ENCODE results near the gene RPL7A. TPM values are rescaled to one million over a fixed set of nuclear protein-coding genes. Genes with fewer than 3 reads are reported as not detected.

RPL7A gene
- total RNA-seq, 1 experiment from 2014 or later = 2,895 TPM

DNA sequence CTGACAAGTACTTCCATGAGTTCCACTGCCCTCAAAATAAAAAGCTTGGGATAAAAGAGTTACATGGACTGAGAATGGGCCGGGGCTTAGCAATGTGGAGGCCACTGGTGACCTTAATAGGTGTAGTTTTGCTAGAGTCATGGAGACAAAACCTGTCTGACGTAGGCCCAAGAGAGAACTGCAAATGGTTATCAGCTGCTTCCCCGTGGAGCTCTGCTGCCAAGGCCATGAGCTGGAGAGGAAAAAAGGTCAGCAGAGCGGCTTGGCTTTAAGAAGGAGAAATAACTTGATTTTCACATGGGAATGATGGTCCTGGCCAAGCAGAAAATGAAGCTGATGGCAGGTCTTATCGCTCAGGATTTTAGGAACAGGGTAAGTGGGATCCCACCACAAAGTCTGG is 8.4 kb upstream of the RPL7A start:
- Mint-ChIP-seq H3K4me1 (peaks cover 5 to 15% of the 10 kb centered on the region in 2 experiments; a peak in 3 of 4 replicates), H3K36me3 (ENCODE audit: insufficient read depth in 1 of 3, low read depth in 3 of 3) (peaks cover 42 to 80% (median 67%) of the 10 kb centered on the region in 3 experiments), H3K27me3 (ENCODE audit: low read depth) (no peaks in the 10 kb centered on the region; the same call in 1 of the 2 replicates), H3K4me3 (no peak overlapping the region), H3K9me3 (peaks cover 0 to 3% of the 10 kb centered on the region in 2 experiments; a peak in 1 of 5 replicates), H3K27ac (no peak overlapping the region)
- Histone ChIP-seq H2BK15ac (ENCODE audit: low read depth, low read length) (no peak overlapping the region), H3K18ac (ENCODE audit: insufficient read length, low read depth, low read length) (no peak overlapping the region), H2BK12ac (ENCODE audit: insufficient read length, low read depth, low read length) (no peak overlapping the region), H3K23me2 (ENCODE audit: insufficient read length, low read depth, low read length, poor library complexity, severe bottlenecking) (peaks cover 3% of the 10 kb centered on the region), H4K20me1 (ENCODE audit: control insufficient read depth, insufficient read depth, insufficient read length) (no peaks in the 10 kb centered on the region), H4K91ac (ENCODE audit: insufficient read length, low read depth, low read length) (no peak overlapping the region), H2BK5ac (ENCODE audit: insufficient read length, low read length) (no peak overlapping the region), H3K56ac (ENCODE audit: insufficient read length, low read depth, low read length) (no peak overlapping the region), H4K8ac (replicated peaks; ENCODE audit: insufficient read length, low read depth, low read length) (no peak overlapping the region), H2BK20ac (ENCODE audit: low read depth, low read length, poor library complexity, severe bottlenecking) (no peak overlapping the region), H3K27ac (ENCODE audit: insufficient read length, low read depth, low read length) (no peak overlapping the region), H3K79me1 (ENCODE audit: insufficient read depth, low read depth, low read length, poor library complexity, severe bottlenecking) (no peaks in the 10 kb centered on the region), H3K79me2 (ENCODE audit: insufficient read depth, low read length) (peaks cover 3% of the 10 kb centered on the region; the same call in 1 of the 2 replicates), H3K14ac (ENCODE audit: insufficient read depth, low read length) (no peak overlapping the region), H4K5ac (ENCODE audit: insufficient read length, low read depth, low read length) (no peak overlapping the region), H2AK5ac (ENCODE audit: insufficient read length, low read length) (no peak overlapping the region), H3K4me1 (ENCODE audit: insufficient read depth, low read length) (no peaks in the 10 kb centered on the region), H3K4me2 (ENCODE audit: insufficient read depth, insufficient read length, low read length) (no peak overlapping the region), H3K9me3 (ENCODE audit: control insufficient read depth, low read depth, low read length) (no peaks in the 10 kb centered on the region), H3K4ac (ENCODE audit: low read depth, low read length) (no peak overlapping the region), H2AFZ (ENCODE audit: low read length) (no peak overlapping the region), H2BK120ac (ENCODE audit: low read depth, low read length, poor library complexity, severe bottlenecking) (no peak overlapping the region), H3K23ac (ENCODE audit: insufficient read length, low read depth, low read length) (no peak overlapping the region), H3K27me3 (ENCODE audit: insufficient read depth, low read length) (no peaks in the 10 kb centered on the region), H3K9ac (ENCODE audit: extremely low read depth, insufficient read length, low read length) (no peak overlapping the region), H3T11ph (ENCODE audit: low read length) (no peak overlapping the region)
- TF ChIP-seq, protein P1, sequence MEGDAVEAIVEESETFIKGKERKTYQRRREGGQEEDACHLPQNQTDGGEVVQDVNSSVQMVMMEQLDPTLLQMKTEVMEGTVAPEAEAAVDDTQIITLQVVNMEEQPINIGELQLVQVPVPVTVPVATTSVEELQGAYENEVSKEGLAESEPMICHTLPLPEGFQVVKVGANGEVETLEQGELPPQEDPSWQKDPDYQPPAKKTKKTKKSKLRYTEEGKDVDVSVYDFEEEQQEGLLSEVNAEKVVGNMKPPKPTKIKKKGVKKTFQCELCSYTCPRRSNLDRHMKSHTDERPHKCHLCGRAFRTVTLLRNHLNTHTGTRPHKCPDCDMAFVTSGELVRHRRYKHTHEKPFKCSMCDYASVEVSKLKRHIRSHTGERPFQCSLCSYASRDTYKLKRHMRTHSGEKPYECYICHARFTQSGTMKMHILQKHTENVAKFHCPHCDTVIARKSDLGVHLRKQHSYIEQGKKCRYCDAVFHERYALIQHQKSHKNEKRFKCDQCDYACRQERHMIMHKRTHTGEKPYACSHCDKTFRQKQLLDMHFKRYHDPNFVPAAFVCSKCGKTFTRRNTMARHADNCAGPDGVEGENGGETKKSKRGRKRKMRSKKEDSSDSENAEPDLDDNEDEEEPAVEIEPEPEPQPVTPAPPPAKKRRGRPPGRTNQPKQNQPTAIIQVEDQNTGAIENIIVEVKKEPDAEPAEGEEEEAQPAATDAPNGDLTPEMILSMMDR (conservative IDR thresholded peaks at IDR 0.05) = no peak
- no peak for DNase-seq
- no CpG with 5 or more reads among the region's 5 CpGs for WGBS (ENCODE audit: extremely low coverage, insufficient read length, low lambda C conversion rate)
